Activated T-helper 17 cell treated with anti-CD3 and anti-CD28 coated beads, Interleukin-2, amount 50 U/mL, for 72 hours (primary cell): Measurements from ENCODE around the gene CNDP2. TPM values are rescaled to one million over a fixed set of nuclear protein-coding genes. Genes with fewer than 3 reads are reported as not detected.
A peak's percentile ranks its signal among the peaks of the same experiment; 100 is the strongest.

ENCODE experiments used
- ATAC-seq: fragments of 150-1000 bp; cut with Tn5 transposase; replicated peaks from 2 replicates; pipeline ENCODE4 v1.10.0; 2021; ENCODE audit warnings: mild to moderate bottlenecking, moderate library complexity
- H3K27ac Mint-ChIP-seq: one replicate; pipeline ENCODE4 v1.8.0; 2022; ENCODE audit warnings: mixed read lengths
- H3K27me3 Mint-ChIP-seq: one replicate; pipeline ENCODE4 v1.8.0; 2022; ENCODE audit warnings: mixed read lengths
- H3K36me3 Mint-ChIP-seq: one replicate; pipeline ENCODE4 v1.8.0; 2022; ENCODE audit warnings: low read depth, mild to moderate bottlenecking, mixed read lengths
- H3K4me1 Mint-ChIP-seq: one replicate; pipeline ENCODE4 v1.8.0; 2022; ENCODE audit warnings: mixed read lengths
- H3K4me3 Mint-ChIP-seq: one replicate; pipeline ENCODE4 v1.8.0; 2022; ENCODE audit warnings: mild to moderate bottlenecking, mixed read lengths
- H3K9me3 Mint-ChIP-seq: one replicate; pipeline ENCODE4 v1.8.0; 2022; ENCODE audit warnings: mixed read lengths
- total RNA-seq, 2 donors: library from RNA; stranded (reverse); gene quantifications; one replicate each; pipeline ENCODE4 v1.2.3, GENCODE V29; 2022

Gene CNDP2
- total RNA-seq, 2 donors from 2014 or later: 141 to 217 TPM

- Mint-ChIP-seq H3K4me1 (no peaks in the 10 kb centered on the region), H3K4me3 (no peak overlapping the region), H3K27ac (no peak overlapping the region), H3K27me3 (peaks cover 3% of the 10 kb centered on the region), H3K36me3 (no peaks in the 10 kb centered on the region), H3K9me3 (no peaks in the 10 kb centered on the region)
- ATAC-seq: no peak
Measured at GRCh38 chr18:74540652-74541421, 44.7 kb downstream of the CNDP2 start.

- H3K27ac Mint-ChIP-seq: no peak overlapping the region
- H3K4me1 Mint-ChIP-seq: no peaks in the 10 kb centered on the region
- no peak overlapping the region for H3K4me3 Mint-ChIP-seq
- H3K36me3 Mint-ChIP-seq: no peaks in the 10 kb centered on the region
- no peaks in the 10 kb centered on the region for H3K9me3 Mint-ChIP-seq
- peaks cover 3% of the 10 kb centered on the region for H3K27me3 Mint-ChIP-seq
- ATAC-seq: no peak
Measured at GRCh38 chr18:74541703-74542555, 45.8 kb downstream of the CNDP2 start.

DNA sequence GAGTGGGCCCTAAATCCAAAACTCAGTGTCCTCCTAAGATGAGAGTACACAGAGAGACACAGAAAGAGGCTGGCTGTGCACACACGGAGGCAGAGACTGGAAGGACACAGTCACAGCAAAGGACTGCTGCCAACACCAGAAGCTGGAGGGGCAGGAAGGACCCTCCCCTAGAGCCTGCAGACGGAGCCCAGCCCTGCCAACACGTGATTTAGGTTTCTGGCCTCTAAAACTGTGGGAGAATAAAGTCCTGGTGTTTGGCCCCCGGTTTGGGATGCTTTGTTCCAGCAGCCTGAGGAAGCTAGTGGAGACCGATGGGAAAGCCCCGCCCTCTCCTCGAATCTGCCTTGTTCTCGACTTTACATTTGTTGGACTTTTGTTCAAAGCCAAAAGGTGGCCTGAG is 48.7 kb downstream of the CNDP2 start:
- no peak for ATAC-seq
- Mint-ChIP-seq H3K27ac (no peak overlapping the region), H3K4me1 (no peaks in the 10 kb centered on the region), H3K27me3 (peaks cover 3% of the 10 kb centered on the region), H3K9me3 (no peaks in the 10 kb centered on the region), H3K4me3 (no peak overlapping the region), H3K36me3 (no peaks in the 10 kb centered on the region)

GRCh38 chr18:74546007-74546406 is 49.8 kb downstream of the CNDP2 start:
- Mint-ChIP-seq H3K4me1 (no peaks in the 10 kb centered on the region), H3K9me3 (no peaks in the 10 kb centered on the region), H3K4me3 (no peak overlapping the region), H3K36me3 (no peaks in the 10 kb centered on the region), H3K27ac (no peak overlapping the region), H3K27me3 (peaks cover 3% of the 10 kb centered on the region)
- ATAC-seq: no peak

- no peak for ATAC-seq
- Mint-ChIP-seq H3K27ac (no peak overlapping the region), H3K27me3 (peaks cover 3% of the 10 kb centered on the region), H3K9me3 (no peaks in the 10 kb centered on the region), H3K36me3 (no peaks in the 10 kb centered on the region), H3K4me3 (no peak overlapping the region), H3K4me1 (no peaks in the 10 kb centered on the region)
Measured at GRCh38 chr18:74546751-74547530, 50.8 kb downstream of the CNDP2 start.

DNA sequence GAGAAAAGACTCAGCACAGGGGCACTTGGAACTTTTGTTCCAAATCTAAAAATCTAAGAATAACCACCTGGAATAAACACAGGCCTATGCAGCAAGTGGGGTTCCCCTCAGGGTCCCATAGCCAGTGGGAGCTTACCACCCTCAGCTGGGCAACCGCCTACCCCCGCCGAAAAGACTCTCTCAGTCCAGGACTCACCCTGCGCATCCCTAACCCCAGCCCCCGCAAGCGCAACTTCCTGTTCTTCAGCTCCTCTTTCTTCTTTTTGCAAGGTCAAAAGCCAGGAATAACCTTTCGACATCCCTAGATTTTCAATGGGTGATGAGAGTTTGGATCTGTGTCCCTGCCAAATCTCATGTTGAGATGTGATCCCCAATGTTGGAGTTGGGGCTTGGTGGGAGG is 51.7 kb downstream of the CNDP2 start:
- Mint-ChIP-seq H3K27ac (no peak overlapping the region), H3K4me1 (no peaks in the 10 kb centered on the region), H3K36me3 (no peaks in the 10 kb centered on the region), H3K27me3 (peaks cover 3% of the 10 kb centered on the region), H3K4me3 (no peak overlapping the region), H3K9me3 (no peaks in the 10 kb centered on the region)
- no peak for ATAC-seq

- Mint-ChIP-seq H3K9me3 (no peaks in the 10 kb centered on the region), H3K4me1 (no peaks in the 10 kb centered on the region), H3K27ac (no peak overlapping the region), H3K27me3 (peaks cover 10% of the 10 kb centered on the region), H3K36me3 (no peaks in the 10 kb centered on the region), H3K4me3 (no peak overlapping the region)
- no peak for ATAC-seq
Measured at GRCh38 chr18:74549591-74550104, 53.5 kb downstream of the CNDP2 start.

GRCh38 chr18:74550886-74551285 is 54.7 kb downstream of the CNDP2 start:
- no peak overlapping the region for H3K4me3 Mint-ChIP-seq
- H3K27me3 Mint-ChIP-seq: peaks cover 8% of the 10 kb centered on the region
- H3K36me3 Mint-ChIP-seq: no peaks in the 10 kb centered on the region
- ATAC-seq: no peak
- H3K4me1 Mint-ChIP-seq: no peaks in the 10 kb centered on the region
- H3K9me3 Mint-ChIP-seq: no peaks in the 10 kb centered on the region
- no peak overlapping the region for H3K27ac Mint-ChIP-seq

DNA sequence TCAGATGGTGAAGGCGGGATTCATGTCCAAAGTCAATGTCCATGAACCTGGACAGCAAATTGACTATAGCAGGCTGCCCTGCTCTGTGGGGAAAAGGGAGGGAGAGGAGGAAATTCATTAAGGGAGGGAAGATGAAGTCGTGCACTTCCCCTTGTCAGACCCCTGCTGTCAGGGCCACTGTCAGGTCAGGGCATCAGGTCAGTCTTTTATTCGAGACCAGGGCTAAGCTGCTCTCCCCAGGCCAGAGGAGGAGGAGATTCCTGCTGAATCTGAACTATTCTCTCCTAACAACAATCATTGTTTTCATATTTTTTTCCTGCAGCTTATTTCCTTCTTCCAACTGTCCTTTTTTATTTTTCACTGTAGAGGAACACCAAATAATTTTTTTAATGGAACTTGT is 55.3 kb downstream of the CNDP2 start:
- Mint-ChIP-seq H3K36me3 (no peaks in the 10 kb centered on the region), H3K27ac (no peak overlapping the region), H3K4me1 (no peaks in the 10 kb centered on the region), H3K4me3 (no peak overlapping the region), H3K27me3 (peaks cover 8% of the 10 kb centered on the region), H3K9me3 (no peaks in the 10 kb centered on the region)
- no peak for ATAC-seq

- ATAC-seq: peak; percentile 97
Measured at GRCh38 chr18:74551936-74552555, 55.9 kb downstream of the CNDP2 start.

DNA sequence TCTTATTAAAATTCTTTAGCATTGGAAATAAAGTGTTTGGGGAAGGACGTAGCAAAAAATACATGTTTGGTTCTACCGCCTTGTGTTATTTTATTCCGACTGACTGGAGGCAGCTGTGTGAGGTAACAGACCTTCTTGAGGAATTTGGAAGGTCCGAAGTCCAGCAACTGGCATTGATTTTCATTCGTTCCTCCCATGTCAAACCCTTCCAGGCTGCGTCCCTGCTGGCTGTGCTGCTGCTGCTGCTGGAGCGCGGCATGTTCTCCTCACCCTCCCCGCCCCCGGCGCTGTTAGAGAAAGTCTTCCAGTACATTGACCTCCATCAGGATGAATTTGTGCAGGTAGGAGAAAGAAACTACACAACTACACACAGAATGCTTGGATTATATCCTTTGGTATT is 60.0 kb downstream of the CNDP2 start:
- ATAC-seq: no peak
- H3K36me3 Mint-ChIP-seq: no peaks in the 10 kb centered on the region
- no peak overlapping the region for H3K27ac Mint-ChIP-seq

More at GRCh38 chr18:74551936-74552555, 55.9 kb downstream of the CNDP2 start:
- Mint-ChIP-seq H3K4me1 (no peaks in the 10 kb centered on the region), H3K27ac (no peak overlapping the region), H3K9me3 (no peaks in the 10 kb centered on the region), H3K27me3 (peaks cover 8% of the 10 kb centered on the region), H3K4me3 (no peak overlapping the region), H3K36me3 (no peaks in the 10 kb centered on the region)

DNA sequence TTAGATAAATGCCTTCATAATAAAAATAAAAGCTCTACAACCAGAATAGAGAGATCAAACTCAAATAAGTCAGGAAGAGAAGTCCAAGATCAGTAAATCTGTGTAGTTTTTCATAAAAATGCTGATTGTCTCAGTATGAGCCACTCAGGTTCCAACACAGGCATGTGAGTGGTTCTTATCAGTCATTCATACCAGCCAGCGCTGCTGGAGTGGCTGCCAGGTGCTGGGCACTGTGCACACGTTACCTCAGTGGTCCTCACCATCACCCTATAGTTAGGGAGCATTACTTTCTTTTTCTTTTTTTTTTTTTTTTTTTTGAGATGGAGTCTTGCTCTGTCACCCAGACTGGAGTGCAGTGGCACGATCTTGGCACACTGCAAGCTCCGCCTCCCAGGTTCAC is 61.9 kb downstream of the CNDP2 start:
- H3K9me3 Mint-ChIP-seq: no peaks in the 10 kb centered on the region
- H3K4me1 Mint-ChIP-seq: no peaks in the 10 kb centered on the region
- H3K36me3 Mint-ChIP-seq: no peaks in the 10 kb centered on the region
- no peak overlapping the region for H3K4me3 Mint-ChIP-seq
- peaks cover 13% of the 10 kb centered on the region for H3K27me3 Mint-ChIP-seq
- H3K27ac Mint-ChIP-seq: no peak overlapping the region
- ATAC-seq: no peak

More for the DNA sequence above, 60.0 kb downstream of the CNDP2 start:
- H3K27me3 Mint-ChIP-seq: peaks cover 13% of the 10 kb centered on the region
- H3K4me1 Mint-ChIP-seq: no peaks in the 10 kb centered on the region
- H3K9me3 Mint-ChIP-seq: no peaks in the 10 kb centered on the region
- H3K4me3 Mint-ChIP-seq: no peak overlapping the region

- Mint-ChIP-seq H3K9me3 (no peaks in the 10 kb centered on the region), H3K27me3 (peaks cover 5% of the 10 kb centered on the region), H3K27ac (no peak overlapping the region), H3K4me3 (no peak overlapping the region), H3K36me3 (no peaks in the 10 kb centered on the region), H3K4me1 (no peaks in the 10 kb centered on the region)
- ATAC-seq: no peak
Measured at GRCh38 chr18:74562131-74562730, 66.1 kb downstream of the CNDP2 start.

DNA sequence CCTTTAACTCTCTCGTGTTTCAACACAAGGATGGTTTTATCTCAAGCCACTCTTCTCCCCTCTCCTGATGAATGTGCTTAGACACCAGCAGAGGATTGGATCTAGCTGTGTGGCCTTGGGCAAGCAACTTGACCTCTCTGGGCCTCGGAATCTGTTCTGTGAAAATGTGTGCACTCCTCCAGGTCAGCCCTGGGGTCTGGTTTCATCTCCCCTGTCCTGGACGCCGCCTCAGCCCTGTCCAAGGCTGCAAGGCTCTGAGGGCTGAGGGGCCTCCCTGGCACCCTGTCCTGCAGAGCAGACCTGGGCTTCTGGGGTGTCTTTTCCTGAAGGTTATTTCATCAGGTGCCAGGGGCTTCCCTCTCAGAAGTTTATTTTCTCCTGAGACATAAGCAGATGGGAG is 66.6 kb downstream of the CNDP2 start:
- H3K9me3 Mint-ChIP-seq: no peaks in the 10 kb centered on the region

More for the DNA sequence above, 66.6 kb downstream of the CNDP2 start:
- Mint-ChIP-seq H3K4me1 (no peaks in the 10 kb centered on the region), H3K27me3 (peaks cover 3% of the 10 kb centered on the region), H3K27ac (no peak overlapping the region), H3K36me3 (no peaks in the 10 kb centered on the region), H3K4me3 (no peak overlapping the region)
- ATAC-seq: no peak
